ENCODE data around the gene EMP3.

Gene EMP3

DNA sequence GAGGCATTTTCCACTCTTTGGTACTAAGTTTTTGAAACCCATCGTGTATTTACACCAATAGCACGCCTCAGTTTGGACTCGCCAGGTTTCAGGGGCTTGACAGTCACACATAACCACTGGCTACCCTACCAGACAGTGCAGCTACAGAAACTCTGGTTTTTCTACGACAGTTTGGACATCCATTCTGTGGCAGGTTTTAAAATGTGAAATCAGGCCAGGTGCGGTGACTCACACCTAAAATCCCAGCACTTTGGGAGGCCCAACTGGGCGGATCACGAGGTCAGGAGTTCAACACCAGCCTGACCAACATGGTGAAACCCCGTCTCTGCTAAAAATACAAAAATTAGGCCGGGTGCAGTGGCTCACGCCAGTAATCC is 52.8 kb downstream of the EMP3 start:
- DNase-seq (ENCODE audit: low read depth in 2 of 2) = no peak

GRCh38 chr19:48379058-48379457 is 53.7 kb downstream of the EMP3 start:
- no peak for DNase-seq (ENCODE audit: low read depth in 2 of 2)
